Measurements from ENCODE around the gene CTDSPL. TPM values are rescaled to one million over a fixed set of nuclear protein-coding genes. Genes with fewer than 3 reads are reported as not detected.

CTDSPL gene
- total RNA-seq, 1 donor from 2014 or later = 56.3 TPM

DNA sequence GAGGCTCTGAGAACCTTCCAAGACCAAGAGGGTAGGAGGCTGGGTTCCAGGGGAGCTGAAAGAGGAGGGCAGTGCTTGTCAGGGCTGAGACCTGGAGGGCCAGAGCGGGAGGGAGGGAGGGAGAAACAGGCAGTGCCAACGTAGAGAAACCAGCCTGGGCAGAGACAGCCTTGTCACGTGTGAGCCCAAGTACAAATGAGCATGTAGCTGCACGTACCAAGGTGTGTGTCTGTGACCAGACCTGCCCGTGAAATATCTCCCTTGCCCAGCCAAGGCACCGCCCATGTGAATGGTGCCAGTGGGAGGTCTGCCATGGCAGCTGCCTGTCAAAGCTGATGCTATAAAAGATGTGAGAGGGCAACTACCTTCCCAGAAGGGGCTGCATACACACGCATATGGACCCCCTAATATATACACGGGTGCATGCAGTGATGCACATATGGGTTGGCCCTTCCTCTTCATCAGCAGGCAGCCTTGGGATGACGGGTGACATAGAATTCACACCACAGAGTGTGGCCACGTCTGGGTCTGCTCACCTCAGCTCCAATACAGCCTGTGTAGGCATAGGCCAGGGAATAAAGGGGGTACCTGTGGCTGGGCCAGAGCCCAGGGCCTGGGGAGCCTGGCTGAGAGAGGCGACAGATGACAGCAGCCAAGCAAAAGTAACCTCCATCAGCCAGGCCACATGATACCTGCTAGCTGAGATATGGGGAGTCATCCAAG, 7.8 kb upstream of the CTDSPL start:
- Histone ChIP-seq H3K4me1 (peaks cover 19% of the 10 kb centered on the region), H3K27ac (replicated peaks) (no peak overlapping the region), H3K27me3 (ENCODE audit: low read depth) (no peaks in the 10 kb centered on the region), H3K4me3 (no peak overlapping the region), H3K36me3 (peaks cover 9% of the 10 kb centered on the region), H3K9me3 (replicated peaks) (no peaks in the 10 kb centered on the region)
- no peak for DNase-seq
- TF ChIP-seq CTCF (IDR thresholded peaks at IDR 0.05; ENCODE audit: borderline replicate concordance) = no peak
- intact Hi-C loops (cut with micrococcal nuclease) = loop anchor here (2.0 kb wide), 1 partner anchor 115 kb away; no protein-coding TSS in a partner anchor

GRCh38 chr3:37855363-37855970, 6.2 kb upstream of the CTDSPL start:
- H3K4me1 ChIP-seq = peaks cover 28% of the 10 kb centered on the region
- peak; percentile 89 for DNase-seq
- peak overlapping the region; percentile 58 for H3K27ac ChIP-seq (replicated peaks)
- H3K36me3 ChIP-seq = peaks cover 4% of the 10 kb centered on the region
- no peaks in the 10 kb centered on the region for H3K9me3 ChIP-seq (replicated peaks)
- TF ChIP-seq CTCF (IDR thresholded peaks at IDR 0.05; ENCODE audit: borderline replicate concordance) = peak; percentile 95
- no peak overlapping the region for H3K4me3 ChIP-seq
- intact Hi-C loops (cut with micrococcal nuclease) = loop anchor here (2.0 kb wide), 1 partner anchor 113 kb away; no protein-coding TSS in a partner anchor
- H3K27me3 ChIP-seq (ENCODE audit: low read depth) = no peaks in the 10 kb centered on the region

GRCh38 chr3:37856381-37856780, 5.3 kb upstream of the CTDSPL start:
- intact Hi-C loops (cut with micrococcal nuclease) = no loop called here
- Histone ChIP-seq H3K9me3 (replicated peaks) (no peaks in the 10 kb centered on the region), H3K4me1 (peaks cover 37% of the 10 kb centered on the region), H3K27me3 (ENCODE audit: low read depth) (no peaks in the 10 kb centered on the region), H3K27ac (replicated peaks) (peak overlapping the region; percentile 58), H3K4me3 (no peak overlapping the region), H3K36me3 (no peaks in the 10 kb centered on the region)
- TF ChIP-seq CTCF (IDR thresholded peaks at IDR 0.05; ENCODE audit: borderline replicate concordance) = no peak
- DNase-seq = peak; percentile 41

GRCh38 chr3:37858742-37859141, 2.9 kb upstream of the CTDSPL start:
- Histone ChIP-seq H3K27me3 (ENCODE audit: low read depth) (no peaks in the 10 kb centered on the region), H3K27ac (replicated peaks) (peak overlapping the region; percentile 90), H3K36me3 (no peaks in the 10 kb centered on the region), H3K4me3 (no peak overlapping the region), H3K9me3 (replicated peaks) (no peaks in the 10 kb centered on the region), H3K4me1 (peaks cover 53% of the 10 kb centered on the region)
- DNase-seq = no peak
- intact Hi-C loops (cut with micrococcal nuclease) = no loop called here
- TF ChIP-seq CTCF (IDR thresholded peaks at IDR 0.05; ENCODE audit: borderline replicate concordance) = no peak

- Histone ChIP-seq H3K4me3 (no peak overlapping the region), H3K27me3 (ENCODE audit: low read depth) (no peaks in the 10 kb centered on the region), H3K9me3 (replicated peaks) (no peaks in the 10 kb centered on the region), H3K36me3 (no peaks in the 10 kb centered on the region), H3K27ac (replicated peaks) (peak overlapping the region; percentile 90), H3K4me1 (peaks cover 60% of the 10 kb centered on the region)
- no peak for TF ChIP-seq CTCF (IDR thresholded peaks at IDR 0.05; ENCODE audit: borderline replicate concordance)
- intact Hi-C loops (cut with micrococcal nuclease) = no loop called here
- DNase-seq = no peak
These were observed 2.3 kb upstream of the CTDSPL start for GRCh38 chr3:37859354-37859753.

Measured in left ventricle myocardium inferior (tissue), 1 donor.